Lower lobe of right lung (tissue), 2 donors: Measurements from ENCODE around the gene ZNF215. TPM values are rescaled to one million over a fixed set of nuclear protein-coding genes. Genes with fewer than 3 reads are reported as not detected.
A peak's percentile ranks its signal among the peaks of the same experiment; 100 is the strongest.

Experiments
- ATAC-seq, 2 donors: fragments of 200-7000 bp; cut with Tn5 transposase; one replicate each; pipeline ENCODE4 v1.9.1; 2020 to 2022; ENCODE audit warnings: mild to moderate bottlenecking in 2 of 2, moderate library complexity in 2 of 2
- DNase-seq: peaks from one replicate; pipeline ENCODE4 v3.0.0-alpha.2; 2020
- H3K27ac ChIP-seq: fragments of 200-600 bp; one replicate; pipeline ENCODE4 v1.8.0; 2022
- H3K27me3 ChIP-seq: fragments of 200-600 bp; one replicate; pipeline ENCODE4 v1.8.0; 2022; ENCODE audit warnings: low read depth
- H3K36me3 ChIP-seq: fragments of 200-600 bp; one replicate; pipeline ENCODE4 v1.8.0; 2022; ENCODE audit warnings: mild to moderate bottlenecking
- H3K4me1 ChIP-seq: fragments of 200-600 bp; one replicate; pipeline ENCODE4 v1.8.0; 2022
- H3K4me3 ChIP-seq: fragments of 200-600 bp; one replicate; pipeline ENCODE4 v1.8.0; 2022; ENCODE audit warnings: mild to moderate bottlenecking
- H3K9me3 ChIP-seq: fragments of 200-600 bp; one replicate; pipeline ENCODE4 v1.8.0; 2022
- intact Hi-C: fragments of 100-400 bp; cut with DNase I; formaldehyde crosslinking; loops from one replicate; pipeline ENCODE4 v1.11.0; 2022
- total RNA-seq: library from RNA; stranded (reverse); fragmentation: NEBNext Ultra II Directional; extraction: Animal tissue kit (Norgen Biotek cat#: 25700); gene quantifications from one replicate; pipeline ENCODE4 v1.2.1, GENCODE V29; 2021
- TF ChIP-seq, protein P1 (sequence below): fragments of 200-600 bp; IDR thresholded peaks from one replicate; pipeline ENCODE4 v1.8.0; 2022; ENCODE audit warnings: antibody characterized with exemption, mild to moderate bottlenecking
- donor health status: DM: no; HTN: yes; CAD: no; lungs with severe emphysema.

The ZNF215 gene
- total RNA-seq, 1 donor from 2014 or later = 2.3 TPM

DNA sequence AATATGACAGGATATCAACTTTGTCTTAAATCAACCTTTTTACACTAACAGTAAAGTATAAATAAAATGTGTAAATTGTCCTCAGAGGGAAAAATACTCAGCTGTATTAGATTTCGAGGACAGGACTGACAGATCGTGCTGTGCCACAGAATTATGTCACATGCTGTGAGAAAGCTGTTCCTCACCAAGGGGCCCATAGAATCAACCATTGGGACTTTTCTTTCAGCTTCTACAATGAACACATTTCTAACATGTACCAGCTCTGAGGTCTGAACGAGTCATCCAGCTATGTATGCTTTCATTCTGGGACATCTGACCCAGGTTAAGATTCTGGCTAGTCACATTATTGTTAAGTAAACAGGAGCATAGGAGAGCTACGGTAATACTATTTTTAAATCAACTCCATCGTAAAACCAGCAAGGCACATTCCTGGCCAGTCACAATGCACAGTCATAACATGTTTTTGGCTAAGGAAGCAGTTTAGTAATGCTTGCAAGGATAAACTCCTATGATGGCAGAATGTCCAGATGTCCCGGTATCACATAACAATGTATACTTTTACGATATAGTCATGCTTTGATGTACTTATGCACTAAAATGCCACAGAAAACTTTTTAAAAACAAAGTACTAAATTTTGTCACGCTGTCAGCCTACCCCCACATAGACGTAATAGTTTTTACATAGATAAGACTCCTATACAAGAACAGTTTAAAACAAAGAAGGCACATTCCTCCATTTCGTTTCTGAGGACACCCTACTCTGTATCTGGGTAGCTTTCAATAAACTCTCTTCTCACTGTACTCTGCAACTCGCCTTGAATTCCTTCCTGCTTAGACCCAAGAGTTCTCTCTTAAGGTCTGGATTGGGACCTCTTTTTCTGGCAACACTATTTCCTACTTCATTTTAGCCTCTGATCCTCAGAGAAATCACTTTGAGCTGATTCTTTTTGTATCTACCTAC lies 66.5 kb downstream of the ZNF215 start:
- no peaks in the 10 kb centered on the region for H3K27me3 ChIP-seq
- H3K36me3 ChIP-seq = no peaks in the 10 kb centered on the region
- ATAC-seq (no peak), DNase-seq (no peak)
- intact Hi-C loops = no loop called here
- H3K27ac ChIP-seq = no peak overlapping the region
- TF ChIP-seq, protein P1, sequence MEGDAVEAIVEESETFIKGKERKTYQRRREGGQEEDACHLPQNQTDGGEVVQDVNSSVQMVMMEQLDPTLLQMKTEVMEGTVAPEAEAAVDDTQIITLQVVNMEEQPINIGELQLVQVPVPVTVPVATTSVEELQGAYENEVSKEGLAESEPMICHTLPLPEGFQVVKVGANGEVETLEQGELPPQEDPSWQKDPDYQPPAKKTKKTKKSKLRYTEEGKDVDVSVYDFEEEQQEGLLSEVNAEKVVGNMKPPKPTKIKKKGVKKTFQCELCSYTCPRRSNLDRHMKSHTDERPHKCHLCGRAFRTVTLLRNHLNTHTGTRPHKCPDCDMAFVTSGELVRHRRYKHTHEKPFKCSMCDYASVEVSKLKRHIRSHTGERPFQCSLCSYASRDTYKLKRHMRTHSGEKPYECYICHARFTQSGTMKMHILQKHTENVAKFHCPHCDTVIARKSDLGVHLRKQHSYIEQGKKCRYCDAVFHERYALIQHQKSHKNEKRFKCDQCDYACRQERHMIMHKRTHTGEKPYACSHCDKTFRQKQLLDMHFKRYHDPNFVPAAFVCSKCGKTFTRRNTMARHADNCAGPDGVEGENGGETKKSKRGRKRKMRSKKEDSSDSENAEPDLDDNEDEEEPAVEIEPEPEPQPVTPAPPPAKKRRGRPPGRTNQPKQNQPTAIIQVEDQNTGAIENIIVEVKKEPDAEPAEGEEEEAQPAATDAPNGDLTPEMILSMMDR = no peak
- H3K4me1 ChIP-seq = no peaks in the 10 kb centered on the region
- no peak overlapping the region for H3K4me3 ChIP-seq
- H3K9me3 ChIP-seq = no peaks in the 10 kb centered on the region

DNA sequence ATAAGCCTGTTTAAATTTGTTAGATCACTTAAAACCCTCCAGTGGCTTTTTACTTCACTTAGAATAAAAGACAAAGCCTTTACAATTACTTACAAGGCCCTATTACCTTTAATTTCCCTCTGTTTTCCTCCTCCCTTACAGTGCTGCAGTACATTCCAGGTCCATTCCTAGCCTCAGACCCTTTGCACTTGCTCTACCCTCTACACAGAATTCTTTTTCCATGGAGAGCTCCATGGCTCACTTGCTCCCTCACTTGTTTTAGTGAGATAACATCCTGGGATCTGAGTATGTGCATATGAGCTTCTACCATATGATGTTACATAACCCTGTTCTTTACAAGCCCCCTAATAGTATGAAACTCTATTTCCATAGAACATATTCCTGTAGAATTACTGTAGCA lies 69.5 kb downstream of the ZNF215 start:
- Histone ChIP-seq H3K4me3 (no peak overlapping the region), H3K9me3 (no peaks in the 10 kb centered on the region), H3K36me3 (peaks cover 9% of the 10 kb centered on the region), H3K4me1 (no peaks in the 10 kb centered on the region), H3K27ac (no peak overlapping the region), H3K27me3 (no peaks in the 10 kb centered on the region)
- intact Hi-C loops = no loop called here
- ATAC-seq = no peak
- no peak for DNase-seq
- TF ChIP-seq, protein P1 = no peak

DNA sequence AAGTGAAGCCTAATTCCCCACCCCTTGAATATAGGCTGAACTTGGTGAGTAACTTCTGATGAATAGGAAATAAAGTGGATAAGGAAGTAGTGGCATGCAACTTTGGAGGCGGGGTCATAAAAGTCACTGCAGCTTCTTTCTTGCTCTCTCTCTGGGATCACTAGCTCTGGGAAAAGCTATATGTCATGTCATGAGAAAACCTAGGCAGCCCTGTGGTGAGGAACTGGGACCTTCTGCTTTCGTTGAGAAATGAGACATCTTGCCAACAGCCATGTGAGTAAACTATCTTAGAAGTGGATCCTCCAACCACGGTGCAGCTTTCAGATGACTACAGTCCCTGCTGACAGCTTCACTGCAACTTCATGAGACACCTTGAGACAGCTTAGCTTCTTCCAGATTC lies 78.3 kb downstream of the ZNF215 start:
- ATAC-seq (peak in 1 of 2 donors; percentile 56), DNase-seq (no peak)
- TF ChIP-seq, protein P1 = no peak
- Histone ChIP-seq H3K4me3 (no peak overlapping the region), H3K9me3 (no peaks in the 10 kb centered on the region), H3K36me3 (peaks cover 12% of the 10 kb centered on the region), H3K4me1 (no peaks in the 10 kb centered on the region), H3K27me3 (no peaks in the 10 kb centered on the region), H3K27ac (no peak overlapping the region)
- intact Hi-C loops = no loop called here

Other genes with a start within 250 kb of the ZNF215 start
- 34.2 TPM for gene MRPL17, start 243.1 kb upstream of the ZNF215 start, total RNA-seq
- gene OR2AG2, start 154.4 kb upstream of the ZNF215 start, total RNA-seq = 0.09 TPM
- not detected for gene OR2AG1, start 143.4 kb upstream of the ZNF215 start, total RNA-seq
- gene OR6A2, start 126.7 kb upstream of the ZNF215 start, total RNA-seq = 0.18 TPM
- not detected for gene OR10A5, start 80.7 kb upstream of the ZNF215 start, total RNA-seq
- not detected for gene OR10A2, start 63.4 kb upstream of the ZNF215 start, total RNA-seq
- not detected for gene OR10A4, start 49.8 kb upstream of the ZNF215 start, total RNA-seq
- gene OR2D2, start 33.9 kb upstream of the ZNF215 start, total RNA-seq = not detected
- not detected for gene OR2D3, start 5.4 kb upstream of the ZNF215 start, total RNA-seq
- gene ZNF214, start 93.9 kb downstream of the ZNF215 start, total RNA-seq = 3.3 TPM
- not detected for gene NLRP14, start 94.1 kb downstream of the ZNF215 start, total RNA-seq
- gene RBMXL2, start 162.6 kb downstream of the ZNF215 start, total RNA-seq = not detected